OCI-LY3 (cell line): ENCODE data around the gene FAM185A.
"Not testable (repeated sequence)": the region's sequence is repeated elsewhere in the genome, so short reads cannot be mapped to it uniquely, and the experiment has no call there.

Experiments used
- CTCF ChIP-seq: fragments of 200-600, 300-600 bp; sonication (generic); IDR thresholded peaks from 2 replicates; pipeline ENCODE4 v1.5.1; 2014; ENCODE audit warnings: antibody characterized with exemption, low read length, low read depth
- EZH2phosphoT487 ChIP-seq: fragments of 200-600 bp; shearing (Covaris generic); IDR thresholded peaks from 2 replicates; pipeline ENCODE4 v1.6.1; 2018; ENCODE audit warnings: antibody characterized with exemption, mixed run types, low read depth

GRCh38 chr7:102743861-102744260 lies 4.9 kb upstream of the FAM185A start:
- not testable (repeated sequence) for TF ChIP-seq CTCF, EZH2phosphoT487
